ENCODE measurements around the gene DIAPH1.

Gene DIAPH1

GRCh38 chr5:141609044-141609443 lies 9.8 kb downstream of the DIAPH1 start:
- DNase-seq: no peak

GRCh38 chr5:141608557-141608956 lies 10.2 kb downstream of the DIAPH1 start:
- DNase-seq: no peak

- no peak for DNase-seq
Observed at GRCh38 chr5:141608046-141608445, 10.8 kb downstream of the DIAPH1 start.

GRCh38 chr5:141605523-141606277 lies 13.1 kb downstream of the DIAPH1 start:
- no peak for DNase-seq

GRCh38 chr5:141603923-141604717 lies 14.7 kb downstream of the DIAPH1 start:
- no peak for DNase-seq

- DNase-seq: no peak
Observed at GRCh38 chr5:141602606-141603005, 16.2 kb downstream of the DIAPH1 start.

GRCh38 chr5:141598391-141599345 lies 20.1 kb downstream of the DIAPH1 start:
- no peak for DNase-seq

GRCh38 chr5:141597814-141598213 lies 21.0 kb downstream of the DIAPH1 start:
- DNase-seq: no peak

GRCh38 chr5:141597394-141597793 lies 21.4 kb downstream of the DIAPH1 start:
- DNase-seq: no peak

GRCh38 chr5:141596867-141597266 lies 21.9 kb downstream of the DIAPH1 start:
- no peak for DNase-seq

- no peak for DNase-seq
Observed at GRCh38 chr5:141590127-141590526, 28.7 kb downstream of the DIAPH1 start.

- DNase-seq: no peak
Observed at GRCh38 chr5:141586246-141586645, 32.6 kb downstream of the DIAPH1 start.

GRCh38 chr5:141585594-141585993 lies 33.2 kb downstream of the DIAPH1 start:
- DNase-seq: no peak

- DNase-seq: no peak
Observed at GRCh38 chr5:141574122-141574510, 44.7 kb downstream of the DIAPH1 start.

- no peak for DNase-seq
Observed at GRCh38 chr5:141573489-141574121, 45.2 kb downstream of the DIAPH1 start.

- no peak for DNase-seq
Observed at GRCh38 chr5:141570655-141571054, 48.1 kb downstream of the DIAPH1 start.

- no peak for DNase-seq
Observed at GRCh38 chr5:141567513-141568117, 51.2 kb downstream of the DIAPH1 start.

GRCh38 chr5:141565826-141566570 lies 52.8 kb downstream of the DIAPH1 start:
- DNase-seq: no peak

GRCh38 chr5:141564216-141564692 lies 54.5 kb downstream of the DIAPH1 start:
- DNase-seq: no peak

GRCh38 chr5:141560725-141561483 lies 57.9 kb downstream of the DIAPH1 start:
- DNase-seq: no peak

Data from activated gamma-delta T cell (primary cell).